CD4-positive, alpha-beta T cell treated with Interleukin-4 for 1 hour (primary cell): ENCODE measurements around the gene STK32B.
"Not testable (repeated sequence)": the region's sequence is repeated elsewhere in the genome, so short reads cannot be mapped to it uniquely, and the experiment has no call there.

Source experiments
- DNase-seq, 2 donors: peaks; one replicate each; pipeline ENCODE4 v3.0.0-alpha.2; 2020 to 2022

STK32B gene

DNA sequence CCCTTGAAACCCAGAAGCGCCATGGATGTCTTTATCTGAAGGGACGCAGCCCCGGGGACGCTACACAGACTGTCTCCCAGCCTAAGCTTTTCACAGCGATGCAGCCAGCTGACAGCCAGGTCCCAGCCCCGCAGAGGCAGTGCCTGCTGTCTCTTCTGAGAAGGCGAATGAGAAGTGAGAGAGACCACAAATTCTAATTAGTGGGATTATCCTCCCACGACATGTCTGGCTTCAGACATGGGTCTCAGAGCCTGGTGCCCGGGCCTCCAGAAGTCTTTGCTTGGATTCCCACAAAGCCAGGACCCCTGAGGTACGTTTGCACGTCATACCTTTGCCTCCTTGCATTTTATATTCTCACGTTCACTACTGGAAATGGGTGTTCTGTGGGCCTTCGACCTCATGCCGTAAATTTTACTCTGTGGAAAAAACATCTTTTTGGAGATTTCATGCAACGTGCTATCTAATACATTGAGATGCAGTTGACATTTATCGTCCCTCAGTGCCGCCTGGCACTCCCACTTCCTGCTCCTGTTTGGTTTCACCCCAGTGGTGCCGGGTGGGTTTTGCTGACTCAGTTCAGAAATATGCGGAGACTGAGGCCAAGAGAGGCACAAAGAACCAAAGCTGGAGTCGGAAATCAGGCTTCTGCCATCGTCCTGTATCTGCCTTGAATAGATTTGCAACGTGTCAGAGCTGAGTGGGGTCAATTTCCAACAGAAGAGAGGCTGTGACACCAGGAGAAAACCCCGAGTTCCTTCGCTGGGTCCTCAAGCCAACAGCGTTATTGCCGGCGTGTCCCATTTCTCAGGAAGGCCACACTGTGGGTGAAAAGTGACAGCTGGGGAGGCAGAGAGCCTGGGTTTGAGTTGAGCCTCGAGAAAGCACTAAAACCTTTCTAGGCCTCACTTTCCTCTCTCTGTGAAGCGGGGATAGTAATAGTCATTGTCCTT, 114.4 kb downstream of the STK32B start:
- DNase-seq = no peak

DNA sequence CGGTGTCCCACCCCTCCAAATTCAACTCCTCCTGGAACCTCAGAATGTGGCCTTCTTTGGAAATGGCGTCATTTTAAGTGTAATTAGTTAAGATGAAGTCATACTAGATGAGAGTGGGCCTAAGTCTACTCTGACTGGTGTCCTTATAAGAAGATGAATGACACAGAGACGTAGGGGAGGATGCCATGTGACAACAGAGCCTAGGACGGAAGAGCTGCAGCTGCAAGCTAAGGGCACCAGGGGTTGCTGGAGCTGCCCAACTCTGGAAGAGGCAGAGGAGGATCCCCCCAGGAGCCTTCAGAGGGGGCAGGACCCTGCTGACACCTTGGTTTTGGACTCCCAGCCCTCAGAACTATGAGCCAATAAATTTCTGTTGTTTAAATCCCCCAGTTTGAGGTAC, 115.1 kb downstream of the STK32B start:
- DNase-seq = no peak

DNA sequence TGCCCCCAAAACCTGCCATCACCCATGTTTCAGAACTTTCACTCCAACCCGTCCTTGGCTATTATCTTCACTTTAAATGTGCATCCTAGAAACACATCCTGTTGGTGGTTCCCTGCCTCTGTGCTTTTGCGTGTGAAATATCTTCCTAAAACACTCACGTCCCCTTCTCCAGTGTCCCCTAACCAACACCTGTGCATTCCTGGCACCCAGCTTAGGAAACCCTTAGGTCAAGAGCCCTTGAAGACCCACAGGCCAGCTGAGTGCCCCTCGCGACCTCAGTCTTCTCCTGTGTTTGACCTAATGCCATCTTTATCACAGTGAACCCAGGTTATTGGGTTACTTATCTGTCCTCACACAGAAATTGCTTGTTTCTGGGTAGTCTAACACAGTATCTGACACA, 117.6 kb downstream of the STK32B start:
- DNase-seq = no peak

DNA sequence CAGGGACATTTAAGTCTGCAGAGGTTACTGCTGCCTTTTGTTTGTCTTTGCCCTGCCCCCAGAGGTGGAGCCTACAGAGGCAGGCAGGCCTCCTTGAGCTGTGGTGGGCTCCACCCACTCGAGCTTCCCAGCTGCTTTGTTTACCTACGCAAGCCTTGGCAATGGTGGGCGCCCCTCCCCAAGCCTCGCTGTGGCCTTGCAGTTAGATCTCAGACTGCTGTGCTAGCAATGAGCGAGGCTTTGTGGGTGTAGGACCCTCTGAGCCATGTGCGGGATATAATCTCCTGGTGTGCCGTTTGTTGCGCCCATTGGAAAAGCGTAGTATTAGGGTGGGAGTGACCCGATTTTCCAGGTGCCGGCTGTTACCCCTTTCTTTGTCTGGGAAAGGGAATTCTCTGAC, 124.6 kb downstream of the STK32B start:
- DNase-seq = not testable (repeated sequence)

- DNase-seq = no peak
These were observed 133.3 kb downstream of the STK32B start for GRCh38 chr4:5184606-5185005.

DNA sequence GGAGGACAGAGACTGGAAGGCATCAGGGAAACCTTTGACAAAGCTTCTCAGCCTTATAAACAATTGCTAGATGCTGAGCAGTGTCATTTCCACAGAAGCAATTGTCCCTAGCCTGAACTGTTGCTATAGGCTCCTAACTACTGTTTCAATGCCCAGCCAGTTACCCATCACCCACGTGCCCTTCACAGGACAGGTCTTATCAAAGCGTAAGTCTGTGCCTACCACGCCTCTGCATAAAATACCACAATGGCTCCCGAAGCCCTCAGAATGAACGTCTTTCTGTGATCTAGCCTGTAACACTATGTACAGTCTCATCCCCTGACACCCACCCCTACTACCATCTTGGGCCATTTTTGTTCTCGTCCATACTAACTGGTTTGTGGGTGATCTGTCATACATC, 134.3 kb downstream of the STK32B start:
- no peak for DNase-seq

- DNase-seq = no peak
These were observed 135.2 kb downstream of the STK32B start for GRCh38 chr4:5186271-5187064.

DNA sequence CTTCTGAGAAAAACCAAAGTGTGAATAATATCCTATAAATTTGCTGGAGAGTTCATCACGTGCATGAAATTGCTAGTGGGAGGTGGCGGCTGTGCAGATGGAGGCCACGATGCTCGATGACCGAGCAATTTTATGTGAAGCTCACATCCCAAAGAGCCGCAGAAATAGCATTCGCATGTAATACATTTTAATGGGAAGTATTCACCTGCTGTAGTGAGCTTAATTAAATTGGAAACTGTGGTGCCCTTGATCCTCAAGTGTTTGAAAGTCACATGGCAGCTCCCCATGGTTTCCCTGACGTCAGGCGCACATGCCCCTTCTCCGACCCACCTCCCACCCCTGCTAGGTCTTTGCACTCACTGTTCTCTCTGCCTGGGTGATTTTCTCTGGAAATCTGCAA, 136.8 kb downstream of the STK32B start:
- no peak for DNase-seq

DNA sequence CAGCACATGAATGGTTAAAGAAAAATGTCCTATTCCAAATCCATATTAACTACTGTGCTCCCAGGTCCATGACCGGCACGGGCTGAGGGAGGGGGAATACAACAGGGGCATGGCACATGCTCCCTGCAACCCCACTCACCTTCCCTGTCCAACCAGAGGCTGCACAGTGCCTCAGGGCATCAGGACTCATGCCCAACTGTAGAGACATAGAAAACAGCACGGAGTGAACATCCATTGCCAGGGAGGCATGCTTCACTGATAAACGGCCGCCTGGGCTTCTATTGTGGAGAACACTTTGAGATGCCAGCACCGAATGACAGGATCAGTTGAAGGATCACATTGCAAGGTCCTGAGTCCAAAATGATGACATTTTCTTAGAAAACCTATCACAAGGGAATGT, 140.6 kb downstream of the STK32B start:
- DNase-seq = no peak

DNA sequence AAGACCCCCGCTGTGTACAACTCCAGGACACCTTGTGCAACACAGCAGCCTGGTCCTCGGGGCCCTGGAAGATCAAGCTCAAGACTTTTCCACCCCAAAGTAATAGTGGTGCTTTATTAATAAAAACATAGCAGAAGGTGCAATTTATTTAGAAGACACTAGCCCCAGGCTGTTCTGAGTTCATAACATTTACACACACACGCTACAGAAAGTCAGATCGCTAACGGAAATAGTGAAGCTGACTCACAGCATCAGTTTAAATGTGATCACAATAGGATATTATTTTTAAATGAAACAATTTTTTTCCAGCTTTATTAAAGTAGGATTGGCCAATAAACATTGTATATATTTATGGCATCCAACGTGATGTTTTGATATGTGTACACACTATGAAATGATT, 141.0 kb downstream of the STK32B start:
- DNase-seq = no peak

- DNase-seq = no peak
These were observed 141.4 kb downstream of the STK32B start for GRCh38 chr4:5192678-5193077.

GRCh38 chr4:5198656-5199541, 147.6 kb downstream of the STK32B start:
- no peak for DNase-seq

DNA sequence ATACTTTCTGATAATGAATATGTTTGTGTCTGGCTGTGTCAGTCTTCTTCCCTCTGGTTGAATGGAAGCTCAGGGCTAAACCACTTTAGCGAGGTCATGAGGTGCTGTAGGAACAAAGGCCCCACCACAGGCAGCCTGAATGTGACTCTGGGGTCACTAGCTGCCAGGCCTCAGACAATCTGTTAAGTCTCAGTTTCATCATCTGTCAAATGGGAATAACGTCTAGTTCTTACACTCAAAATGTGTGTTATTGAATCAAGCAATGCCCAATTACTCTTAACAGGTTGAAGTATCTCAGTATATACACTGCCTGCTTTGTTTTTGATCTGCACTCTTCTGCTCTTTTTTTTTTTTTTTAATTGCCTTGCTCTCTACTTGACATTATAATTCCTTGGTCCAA, 148.6 kb downstream of the STK32B start:
- DNase-seq = no peak

GRCh38 chr4:5200513-5200912, 149.2 kb downstream of the STK32B start:
- DNase-seq = no peak

DNA sequence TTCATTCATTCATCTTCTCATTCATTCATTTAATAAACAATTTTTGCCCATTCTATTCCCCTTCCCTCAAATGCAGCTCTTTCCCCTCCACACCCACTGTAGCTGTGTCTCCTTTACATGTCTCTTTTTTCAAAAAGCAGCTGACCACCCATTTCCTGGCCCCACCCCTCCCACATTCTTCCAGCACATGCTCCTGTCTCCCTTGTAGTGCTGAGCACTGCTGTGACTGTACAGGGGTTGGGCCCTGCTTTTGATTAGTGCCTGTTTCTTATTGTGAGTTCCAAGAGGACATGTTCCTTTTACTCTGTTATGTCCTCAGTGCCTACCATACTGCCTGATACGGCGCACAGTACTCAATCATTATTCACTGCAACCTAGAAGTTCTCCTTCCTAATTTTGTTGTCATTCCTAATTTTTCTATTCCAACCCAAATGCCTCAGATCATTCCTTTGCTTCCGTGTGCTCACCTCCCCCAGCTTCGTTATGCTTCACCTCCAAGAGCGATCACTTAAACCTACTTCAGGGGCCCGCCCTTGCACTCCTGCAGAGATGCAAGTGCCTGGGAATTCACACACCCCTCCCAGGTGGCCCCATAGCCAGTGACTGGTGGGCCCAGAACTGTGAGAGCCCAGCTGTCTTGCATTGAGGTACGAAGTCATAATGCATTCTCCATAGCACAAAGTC, 152.2 kb downstream of the STK32B start:
- DNase-seq = no peak

- DNase-seq = no peak
These were observed 152.7 kb downstream of the STK32B start for GRCh38 chr4:5203993-5204310.

GRCh38 chr4:5204781-5205180, 153.5 kb downstream of the STK32B start:
- no peak for DNase-seq

DNA sequence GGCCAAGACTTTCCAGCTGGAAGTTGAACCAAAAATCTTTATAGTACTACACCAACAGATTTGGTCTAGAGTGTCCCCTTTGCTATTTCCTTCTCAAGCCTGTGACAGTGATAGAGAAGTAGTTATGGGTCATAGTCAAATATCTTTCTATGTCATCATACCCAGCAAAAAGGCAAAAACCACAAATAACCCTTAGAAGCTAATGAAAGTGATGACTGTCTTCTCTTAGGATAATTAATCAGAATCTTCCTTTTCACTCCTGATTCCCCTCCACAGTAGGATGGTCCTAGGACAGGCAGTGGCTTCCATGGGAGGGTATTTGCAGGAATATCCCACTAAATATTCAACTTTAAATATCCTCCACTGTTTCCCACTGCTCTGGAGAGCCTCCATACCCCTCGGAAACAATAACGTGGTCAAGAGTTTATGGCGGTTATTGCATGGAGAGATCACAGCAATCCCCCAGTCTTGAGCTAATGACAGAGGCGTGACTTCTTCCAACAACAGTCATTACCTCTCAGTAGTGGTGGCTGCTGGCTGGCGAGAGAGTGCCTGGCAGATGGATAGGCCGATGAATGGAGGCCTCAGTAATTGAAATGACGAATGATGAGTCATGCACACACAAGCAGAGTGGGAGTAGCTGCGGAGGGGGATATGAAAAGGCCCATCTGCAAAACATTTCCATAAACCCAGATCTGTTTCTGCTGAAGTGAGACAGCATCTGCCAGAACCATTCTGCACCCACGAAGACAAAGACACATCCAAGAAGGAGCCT, 154.9 kb downstream of the STK32B start:
- DNase-seq = no peak

DNA sequence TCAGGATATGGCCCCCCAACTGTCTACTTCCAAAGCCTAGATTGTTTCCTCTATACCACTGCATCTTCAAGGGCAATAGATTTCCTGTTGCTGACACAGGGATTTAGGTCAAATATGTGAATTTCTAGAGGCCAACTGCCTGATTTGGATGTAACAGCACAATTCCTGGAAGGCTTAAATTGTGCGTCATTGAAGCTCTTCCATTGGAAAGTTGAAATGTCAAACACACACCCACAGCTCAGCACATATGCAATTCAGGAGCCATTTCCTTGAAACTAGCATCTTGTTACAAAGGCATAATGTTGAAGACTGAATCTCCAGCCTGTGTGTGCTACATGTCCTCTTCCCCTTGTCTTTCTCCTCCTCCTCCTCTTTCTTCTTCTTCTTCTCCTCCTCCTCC, 158.6 kb downstream of the STK32B start:
- no peak for DNase-seq

DNA sequence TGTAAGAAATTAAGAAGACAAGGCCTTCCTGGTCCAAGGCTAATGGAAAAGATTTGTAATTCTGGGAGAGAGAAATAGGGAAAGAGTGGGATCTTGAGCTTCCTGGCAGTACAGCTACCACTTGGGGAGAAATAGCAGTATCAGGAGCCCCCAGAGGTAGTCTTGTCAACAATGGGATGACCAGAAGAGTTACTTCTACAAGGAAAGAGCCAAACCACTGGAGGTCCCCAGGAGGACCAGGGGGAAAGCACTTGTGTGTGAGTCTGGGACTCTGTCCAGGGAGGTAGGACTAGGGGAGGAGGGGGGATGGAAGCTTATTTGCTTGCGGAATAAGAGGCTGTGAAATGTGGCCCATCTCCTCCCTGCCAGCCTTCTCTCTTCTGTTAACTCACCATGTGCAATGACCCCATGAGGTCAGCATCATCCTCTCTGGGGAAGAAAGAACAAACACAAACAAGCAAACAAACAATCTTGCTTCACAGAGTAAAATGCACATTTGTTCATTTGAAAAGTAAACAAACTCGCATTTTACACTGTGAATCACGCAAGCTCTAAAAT, 160.1 kb downstream of the STK32B start:
- DNase-seq = no peak

- DNase-seq = no peak
These were observed 161.2 kb downstream of the STK32B start for GRCh38 chr4:5212255-5213013.
